ENCODE measurements around the gene FGF1. TPM values are rescaled to one million over a fixed set of nuclear protein-coding genes. Genes with fewer than 3 reads are reported as not detected.

Gene FGF1
- total and polyA plus RNA-seq, 2 donors (not counting 3 experiments of a cell fraction or from before 2014, with no cell fraction given), result not detected

- CTCF ChIA-PET, result interaction anchor here (0.8 to 1.3 kb wide), 6 partner anchors 10 to 161 kb away, joined by 3 to 5 read pairs (median 3); no protein-coding TSS in a partner anchor
- no peak for DNase-seq (ENCODE audit: low read depth, low spot score)
These were observed 41.8 kb upstream of the FGF1 start for GRCh38 chr5:142727735-142728047.

More at GRCh38 chr5:142727735-142728047, 41.8 kb upstream of the FGF1 start:
- dilution Hi-C loops (cut with MboI; ENCODE audit: extremely low pct_ligation_motif_present, low sequenced_read_pairs) (no loop called here), intact Hi-C loops (cut with micrococcal nuclease) (no loop called here)
- Histone ChIP-seq H3K4me3 (replicated peaks in 1 of 3; ENCODE audit: insufficient read depth in 1 of 3, low read depth in 1 of 3, low read length in 3 of 3) (no peak overlapping the region), H3K27ac (ENCODE audit: insufficient read depth, low read depth, low read length) (no peak overlapping the region), H4K20me1 (replicated peaks; ENCODE audit: control insufficient read depth, extremely low read depth, insufficient read depth, low read length) (no peaks in the 10 kb centered on the region), H3K36me3 (ENCODE audit: control insufficient read depth in 2 of 2, extremely low read depth in 1 of 2, insufficient read depth in 2 of 2, low read length in 2 of 2) (no peaks in the 10 kb centered on the region), H3K4me1 (ENCODE audit: control insufficient read depth, extremely low read depth, insufficient read depth, low read length) (peaks cover 3% of the 10 kb centered on the region), H3K9me3 (replicated peaks; ENCODE audit: control insufficient read depth, insufficient read depth, low read length) (no peaks in the 10 kb centered on the region), H3K4me2 (ENCODE audit: insufficient read depth, low read length) (no peak overlapping the region), H3K79me2 (ENCODE audit: control insufficient read depth, insufficient read depth, low read length) (no peaks in the 10 kb centered on the region), H2AFZ (ENCODE audit: low read depth, low read length) (no peak overlapping the region), H3K9ac (replicated peaks; ENCODE audit: extremely low read depth, insufficient read depth, low read length) (no peak overlapping the region), H3K9me1 (replicated peaks; ENCODE audit: control insufficient read depth, extremely low read depth, insufficient read depth, low read length) (no peaks in the 10 kb centered on the region), H3K27me3 (ENCODE audit: control insufficient read depth in 2 of 2, insufficient read depth in 2 of 2, low read length in 2 of 2) (peaks cover 0 to 6% of the 10 kb centered on the region in 2 experiments)
- TF ChIP-seq CTCF (IDR thresholded peaks at IDR 0.05; ENCODE audit: extremely low read depth in 1 of 2, insufficient read depth in 1 of 2, low read depth in 1 of 2, low read length in 2 of 2) (no peak), EZH2 (IDR thresholded peaks at IDR 0.05; ENCODE audit: borderline replicate concordance, low read depth, low read length, severe bottlenecking) (no peak), POLR2A (IDR thresholded peaks at IDR 0.05; ENCODE audit: low read depth, low read length) (no peak), FOS (IDR thresholded peaks at IDR 0.05; ENCODE audit: borderline replicate concordance, insufficient read depth, low read length) (no peak), JUN (IDR thresholded peaks at IDR 0.05; ENCODE audit: borderline replicate concordance, insufficient read depth, insufficient read length, low read depth) (no peak), MAX (IDR thresholded peaks at IDR 0.05; ENCODE audit: insufficient read depth, insufficient read length) (no peak), POLR2AphosphoS5 (IDR thresholded peaks at IDR 0.05; ENCODE audit: insufficient read depth, low read depth, low read length) (no peak), MYC (IDR thresholded peaks at IDR 0.05; ENCODE audit: low read depth, low read length) (no peak), GATA2 (IDR thresholded peaks at IDR 0.05; ENCODE audit: insufficient read depth, insufficient read length, low read depth, low read length) (no peak)
- no peak for FAIRE-seq
- POLR2A ChIA-PET, result no interaction called here
- no TSS peak for BruUV-seq (replicated peaks)

Measured in endothelial cell of umbilical vein (primary cell).